Measurements from ENCODE around the gene TROAP.
"Not testable (repeated sequence)": the region's sequence is repeated elsewhere in the genome, so short reads cannot be mapped to it uniquely, and the experiment has no call there.

TROAP gene, protein sequence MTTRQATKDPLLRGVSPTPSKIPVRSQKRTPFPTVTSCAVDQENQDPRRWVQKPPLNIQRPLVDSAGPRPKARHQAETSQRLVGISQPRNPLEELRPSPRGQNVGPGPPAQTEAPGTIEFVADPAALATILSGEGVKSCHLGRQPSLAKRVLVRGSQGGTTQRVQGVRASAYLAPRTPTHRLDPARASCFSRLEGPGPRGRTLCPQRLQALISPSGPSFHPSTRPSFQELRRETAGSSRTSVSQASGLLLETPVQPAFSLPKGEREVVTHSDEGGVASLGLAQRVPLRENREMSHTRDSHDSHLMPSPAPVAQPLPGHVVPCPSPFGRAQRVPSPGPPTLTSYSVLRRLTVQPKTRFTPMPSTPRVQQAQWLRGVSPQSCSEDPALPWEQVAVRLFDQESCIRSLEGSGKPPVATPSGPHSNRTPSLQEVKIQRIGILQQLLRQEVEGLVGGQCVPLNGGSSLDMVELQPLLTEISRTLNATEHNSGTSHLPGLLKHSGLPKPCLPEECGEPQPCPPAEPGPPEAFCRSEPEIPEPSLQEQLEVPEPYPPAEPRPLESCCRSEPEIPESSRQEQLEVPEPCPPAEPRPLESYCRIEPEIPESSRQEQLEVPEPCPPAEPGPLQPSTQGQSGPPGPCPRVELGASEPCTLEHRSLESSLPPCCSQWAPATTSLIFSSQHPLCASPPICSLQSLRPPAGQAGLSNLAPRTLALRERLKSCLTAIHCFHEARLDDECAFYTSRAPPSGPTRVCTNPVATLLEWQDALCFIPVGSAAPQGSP

GRCh38 chr12:49322708-49323523 is at the start of gene TROAP:
Gene TROAP (plus strand): TSS chr12:49323255. CDS start chr12:49323609, 354 bp downstream.
- no peaks in the 10 kb centered on the region for H4K20me1 ChIP-seq
- TF ChIP-seq Cebpa-rat (IDR thresholded peaks at IDR 0.05) = no peak

DNA sequence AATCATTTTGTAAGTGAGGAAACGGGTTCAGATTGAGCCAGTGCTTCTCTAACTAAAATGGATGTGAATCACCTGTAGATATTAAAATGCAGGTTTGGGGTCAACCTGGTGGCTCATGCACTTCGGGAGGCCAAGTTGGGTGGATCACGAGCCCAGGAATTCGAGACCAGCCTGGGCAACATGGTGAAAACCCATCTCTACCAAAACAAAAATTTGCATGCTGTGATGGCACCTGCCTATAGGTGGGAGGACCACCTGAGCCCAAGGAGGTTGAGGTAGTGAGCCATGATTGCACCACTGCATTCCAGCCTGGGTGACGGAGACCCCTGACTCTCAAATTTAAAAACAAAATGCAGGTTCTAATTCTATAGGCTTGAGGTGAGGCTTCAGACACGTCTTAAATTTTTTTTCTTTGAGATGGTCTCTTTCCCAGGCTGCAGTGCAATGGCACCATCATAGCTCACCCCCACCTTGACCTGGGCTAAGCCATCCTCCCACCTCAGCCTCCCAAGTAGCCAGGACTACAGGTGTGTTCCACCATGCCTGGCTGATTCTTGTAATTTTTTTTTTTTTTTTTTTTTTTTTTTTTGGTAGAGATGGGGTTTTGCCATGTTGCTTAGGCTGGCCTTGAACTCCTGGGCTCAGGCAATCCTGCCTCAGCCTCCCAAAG is 49.2 kb upstream of the TROAP start:
- Histone ChIP-seq H3K4me3 (no peak overlapping the region), H3K27me3 (no peaks in the 10 kb centered on the region), H3K27ac (no peak overlapping the region), H3K4me1 (no peaks in the 10 kb centered on the region), H3K9me3 (no peaks in the 10 kb centered on the region), H3K9ac (no peak overlapping the region), H3K36me3 (peaks cover 60% of the 10 kb centered on the region), H4K20me1 (peaks cover 61% of the 10 kb centered on the region), H3K4me2 (no peak overlapping the region)
- no peak for TF ChIP-seq Cebpa-rat (IDR thresholded peaks at IDR 0.05)

More at GRCh38 chr12:49322708-49323523, at the start of gene TROAP:
- Histone ChIP-seq H3K36me3 (peaks cover 35% of the 10 kb centered on the region), H3K4me1 (peaks cover 25% of the 10 kb centered on the region), H3K27me3 (no peaks in the 10 kb centered on the region), H3K9me3 (no peaks in the 10 kb centered on the region), H3K4me3 (peak within 1 kb of the TSS; percentile 84), H3K27ac (peak within 1 kb of the TSS; percentile 89), H3K9ac (peak within 1 kb of the TSS; percentile 92), H3K4me2 (peak within 1 kb of the TSS; percentile 99)

- H3K9ac ChIP-seq = no peak overlapping the region
- no peaks in the 10 kb centered on the region for H3K4me1 ChIP-seq
- TF ChIP-seq Cebpa-rat (IDR thresholded peaks at IDR 0.05) = no peak
- H3K27ac ChIP-seq = no peak overlapping the region
- no peaks in the 10 kb centered on the region for H3K9me3 ChIP-seq
- H4K20me1 ChIP-seq = peaks cover 54% of the 10 kb centered on the region
- H3K4me2 ChIP-seq = no peak overlapping the region
- H3K27me3 ChIP-seq = no peaks in the 10 kb centered on the region
- peaks cover 53% of the 10 kb centered on the region for H3K36me3 ChIP-seq
- no peak overlapping the region for H3K4me3 ChIP-seq
These were observed 48.5 kb upstream of the TROAP start for GRCh38 chr12:49274396-49275069.

DNA sequence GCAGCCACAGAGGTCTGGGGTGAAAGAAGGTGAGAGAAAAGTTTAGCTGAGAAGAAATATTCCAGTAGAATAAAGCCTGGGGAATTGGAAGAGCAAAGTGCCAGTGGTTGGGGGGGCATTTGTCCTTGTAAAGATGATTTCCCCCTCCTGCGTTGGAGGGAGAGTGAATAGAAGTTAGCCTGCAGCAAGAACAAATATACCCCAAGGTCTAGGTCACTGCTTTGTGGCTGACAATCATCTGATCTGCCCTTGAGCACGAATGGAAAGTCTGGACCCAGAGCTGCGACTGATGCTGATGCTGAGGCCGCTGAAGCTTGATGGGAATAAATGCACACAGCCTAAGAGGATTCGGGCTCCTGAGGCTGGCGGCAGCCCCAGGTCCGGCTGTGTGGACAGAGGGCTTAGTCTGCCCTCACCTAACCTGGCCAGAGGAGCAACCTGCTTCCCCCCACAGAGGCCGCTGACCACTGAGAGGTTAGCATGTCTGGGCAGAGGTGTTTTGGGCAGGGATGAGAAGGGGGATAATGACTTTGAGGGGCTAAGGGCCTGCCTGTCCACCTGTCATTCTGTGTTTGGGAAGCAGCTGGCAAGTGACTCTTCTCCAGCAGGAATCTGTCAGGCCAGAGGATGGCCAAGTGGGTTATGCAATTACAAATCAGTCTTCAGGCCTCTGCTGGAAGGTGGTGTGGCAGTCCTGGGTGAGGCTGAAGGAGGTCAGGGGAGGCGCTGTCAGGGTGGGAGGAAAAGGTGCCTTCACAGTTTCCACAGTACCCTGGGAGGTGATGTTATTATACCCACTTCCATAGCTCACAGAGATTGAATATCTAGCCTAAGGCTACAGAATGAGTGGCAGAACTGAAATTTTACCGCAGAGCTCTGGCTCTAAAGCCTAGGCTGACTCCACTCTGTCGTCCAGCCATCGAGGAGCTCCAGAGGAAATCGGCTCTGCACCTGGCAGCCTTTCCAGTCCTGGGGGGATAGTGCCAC is 46.5 kb upstream of the TROAP start:
- H3K4me2 ChIP-seq = no peak overlapping the region
- H4K20me1 ChIP-seq = peaks cover 34% of the 10 kb centered on the region
- H3K27ac ChIP-seq = no peak overlapping the region
- peaks cover 19% of the 10 kb centered on the region for H3K4me1 ChIP-seq
- TF ChIP-seq Cebpa-rat (IDR thresholded peaks at IDR 0.05) = no peak
- H3K36me3 ChIP-seq = peaks cover 32% of the 10 kb centered on the region
- H3K9ac ChIP-seq = no peak overlapping the region
- H3K4me3 ChIP-seq = no peak overlapping the region
- H3K27me3 ChIP-seq = no peaks in the 10 kb centered on the region
- no peaks in the 10 kb centered on the region for H3K9me3 ChIP-seq

DNA sequence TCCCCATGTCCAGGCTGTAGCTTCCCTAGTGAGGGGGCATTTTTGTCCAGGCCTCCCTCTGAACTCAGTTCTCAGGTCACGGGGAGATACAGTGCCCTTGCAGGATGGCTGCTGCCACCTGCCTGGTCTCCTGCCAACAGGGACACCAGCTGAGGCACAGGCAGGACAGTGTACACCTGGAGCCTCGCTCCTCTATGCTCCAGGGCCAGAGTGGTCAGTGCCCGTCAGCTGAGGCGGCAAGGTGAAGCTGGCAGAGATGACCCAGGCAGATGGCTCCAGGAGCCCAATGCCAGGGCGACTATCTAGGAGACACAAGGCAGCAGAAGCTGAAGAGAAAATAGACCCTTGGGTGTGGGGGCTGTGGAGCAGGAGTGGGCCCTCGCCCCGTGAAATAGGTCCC is 45.6 kb upstream of the TROAP start:
- H3K9ac ChIP-seq = no peak overlapping the region
- H3K36me3 ChIP-seq = peaks cover 25% of the 10 kb centered on the region
- H3K9me3 ChIP-seq = no peaks in the 10 kb centered on the region
- peaks cover 25% of the 10 kb centered on the region for H3K4me1 ChIP-seq
- H3K4me3 ChIP-seq = no peak overlapping the region
- TF ChIP-seq Cebpa-rat (IDR thresholded peaks at IDR 0.05) = no peak
- peaks cover 29% of the 10 kb centered on the region; the same call in 1 of the 2 replicates for H4K20me1 ChIP-seq
- H3K27me3 ChIP-seq = no peaks in the 10 kb centered on the region
- no peak overlapping the region for H3K4me2 ChIP-seq
- no peak overlapping the region for H3K27ac ChIP-seq

DNA sequence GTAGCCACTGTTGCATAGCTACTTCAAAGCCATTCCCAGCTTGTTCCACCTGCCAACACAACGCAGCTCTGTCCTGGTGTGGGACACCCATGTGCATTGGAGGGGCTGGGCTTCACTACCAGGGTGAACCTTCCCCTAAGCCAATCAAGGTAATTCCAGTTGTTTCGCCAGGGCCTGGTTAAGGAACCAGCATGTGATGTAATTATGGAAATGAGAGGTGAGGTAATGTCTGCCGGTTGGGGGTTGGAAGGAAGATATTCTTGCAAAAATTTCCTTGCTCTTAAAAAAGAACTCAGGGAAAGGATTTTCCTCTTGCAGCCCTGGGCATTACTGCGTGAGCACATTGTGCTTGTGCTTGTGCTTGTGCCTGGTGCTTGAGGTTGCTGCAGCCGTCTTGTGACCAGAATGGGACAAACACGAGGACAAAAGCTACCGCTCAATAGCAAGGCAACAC is 43.3 kb upstream of the TROAP start:
- Histone ChIP-seq H3K4me3 (no peak overlapping the region), H3K4me1 (peaks cover 25% of the 10 kb centered on the region), H4K20me1 (peaks cover 13% of the 10 kb centered on the region; the same call in 1 of the 2 replicates), H3K27ac (no peak overlapping the region), H3K9me3 (no peaks in the 10 kb centered on the region), H3K9ac (no peak overlapping the region), H3K4me2 (no peak overlapping the region), H3K36me3 (peaks cover 3% of the 10 kb centered on the region; the same call in 1 of the 2 replicates), H3K27me3 (no peaks in the 10 kb centered on the region)
- no peak for TF ChIP-seq Cebpa-rat (IDR thresholded peaks at IDR 0.05)

DNA sequence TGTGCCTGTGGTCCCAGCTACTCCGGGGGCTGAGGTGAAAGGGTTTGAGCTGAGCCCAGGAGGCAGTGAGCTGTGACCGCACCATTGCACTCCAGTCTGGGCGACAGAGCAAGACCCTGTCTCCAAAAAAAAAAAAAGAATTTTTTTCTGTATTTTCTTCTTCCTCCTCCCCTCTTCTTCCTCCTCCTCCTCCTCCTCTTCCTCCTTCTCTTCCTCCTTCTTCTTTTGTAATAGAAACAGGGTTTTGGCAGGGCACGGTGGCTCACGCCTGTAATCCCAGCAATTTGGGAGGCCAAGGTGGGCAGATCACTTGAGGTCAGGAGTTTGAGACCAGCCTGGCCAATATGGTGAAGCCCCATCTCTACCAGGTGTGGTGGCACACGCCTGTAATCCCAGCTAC is 42.5 kb upstream of the TROAP start:
- not testable (repeated sequence) for H3K4me3 ChIP-seq

GRCh38 chr12:49282302-49282701 is 40.8 kb upstream of the TROAP start:
- Histone ChIP-seq H3K4me3 (no peak overlapping the region), H3K4me1 (peaks cover 25% of the 10 kb centered on the region), H3K36me3 (no peaks in the 10 kb centered on the region), H3K4me2 (no peak overlapping the region), H3K27ac (no peak overlapping the region), H4K20me1 (no peaks in the 10 kb centered on the region), H3K9ac (no peak overlapping the region), H3K9me3 (no peaks in the 10 kb centered on the region), H3K27me3 (no peaks in the 10 kb centered on the region)
- TF ChIP-seq Cebpa-rat (IDR thresholded peaks at IDR 0.05) = no peak

More for the DNA sequence above, 42.5 kb upstream of the TROAP start:
- H3K9me3 ChIP-seq, H3K9ac ChIP-seq, H3K27ac ChIP-seq, H3K27me3 ChIP-seq, H3K36me3 ChIP-seq, H4K20me1 ChIP-seq: not testable (repeated sequence)
- H3K4me2 ChIP-seq = peak overlapping the region; percentile 16
- peaks cover 25% of the 10 kb centered on the region for H3K4me1 ChIP-seq

GRCh38 chr12:49282740-49283375 is 40.2 kb upstream of the TROAP start:
- H3K27ac ChIP-seq, H3K36me3 ChIP-seq, H4K20me1 ChIP-seq, H3K4me2 ChIP-seq, H3K4me3 ChIP-seq, H3K27me3 ChIP-seq, H3K9me3 ChIP-seq, H3K9ac ChIP-seq: not testable (repeated sequence)
- peaks cover 25% of the 10 kb centered on the region for H3K4me1 ChIP-seq
